Endothelial cell of umbilical vein (primary cell): ENCODE measurements around the gene C3orf70.

Source experiments
- CTCF ChIP-seq, 2 donors: IDR thresholded peaks; 1 replicate in 1 of 2; 2 replicates in 1 of 2; pipeline ENCODE4 v1.5.1; 2011; ENCODE audit warnings: low read length in 2 of 2, mild to moderate bottlenecking in 2 of 2, moderate library complexity in 2 of 2, control low read depth in 1 of 2, inconsistent platforms in 1 of 2, low read depth in 1 of 2; ENCODE audit not compliant: insufficient read depth in 1 of 2; ENCODE audit errors: extremely low read depth in 1 of 2
- FOS ChIP-seq: IDR thresholded peaks from 2 replicates; pipeline ENCODE4 v1.6.1; 2011; ENCODE audit warnings: mild to moderate bottlenecking, low read length, moderate library complexity, borderline replicate concordance; ENCODE audit not compliant: insufficient read depth
- POLR2A ChIP-seq: IDR thresholded peaks from 2 replicates; pipeline ENCODE4 v1.6.1; 2012; ENCODE audit warnings: low read depth, mild to moderate bottlenecking, control low read depth, low read length
- POLR2AphosphoS5 ChIP-seq: IDR thresholded peaks from 2 replicates; pipeline ENCODE4 v1.6.1; 2012; ENCODE audit warnings: low read depth, mild to moderate bottlenecking, control low read depth, low read length, moderate library complexity; ENCODE audit not compliant: insufficient read depth

- TF ChIP-seq CTCF (IDR thresholded peaks at IDR 0.05; ENCODE audit: extremely low read depth in 1 of 2, insufficient read depth in 1 of 2, low read depth in 1 of 2, low read length in 2 of 2) (no peak), POLR2AphosphoS5 (no peak), FOS (no peak), POLR2A (no peak)
These were observed 121.9 kb downstream of the C3orf70 start for GRCh38 chr3:185030951-185031350.
